Measurements from ENCODE around the gene SIN3B. TPM values are rescaled to one million over a fixed set of nuclear protein-coding genes. Genes with fewer than 3 reads are reported as not detected.
A peak's percentile ranks its signal among the peaks of the same experiment; 100 is the strongest.

SIN3B gene
- total RNA-seq, 1 experiment from 2014 or later, result 83.8 TPM

GRCh38 chr19:16928351-16928750, 99.2 kb downstream of the SIN3B start:
- BruUV-seq (replicated peaks), result no TSS peak
- no peak overlapping the region for H3K4me2 ChIP-seq
- no peak overlapping the region for H2AFZ ChIP-seq
- CTCF ChIA-PET, result interaction anchor here (0.6 kb wide), 1 partner anchor 530 kb away, joined by 5 read pairs; no protein-coding TSS in a partner anchor
- intact Hi-C loops (cut with micrococcal nuclease; ENCODE audit: unreplicated experiment), result no loop called here
- peaks cover 1% of the 10 kb centered on the region; the same call in 1 of the 2 replicates for H3K36me3 ChIP-seq (ENCODE audit: low read depth)
- H3K9me2 ChIP-seq (ENCODE audit: insufficient read depth), result no peaks in the 10 kb centered on the region
- H3F3A ChIP-seq (ENCODE audit: insufficient read depth, low read depth), result no peaks in the 10 kb centered on the region; the same call in 1 of the 2 replicates
- H3K27me3 ChIP-seq (ENCODE audit: insufficient read depth, low read depth), result no peaks in the 10 kb centered on the region
- H3K9me3 ChIP-seq (ENCODE audit: insufficient read depth, low read depth), result 0 out of 2 replicates have a peak, but pooled peaks cover under 1% of the 10 kb centered on the region
- no peaks in the 10 kb centered on the region for H3K79me2 ChIP-seq (ENCODE audit: low read depth)
- POLR2A ChIA-PET (ENCODE audit: unreplicated experiment), result no interaction called here
- H3K27ac ChIP-seq, result no peak overlapping the region
- TF ChIP-seq EZH2 (IDR thresholded peaks at IDR 0.05; ENCODE audit: low read depth), result no peak
- no peak for TF ChIP-seq CTCF (conservative IDR thresholded peaks at IDR 0.05)
- H3K4me1 ChIP-seq (replicated peaks; ENCODE audit: insufficient read depth), result no peaks in the 10 kb centered on the region
- no peak overlapping the region for H3K4me3 ChIP-seq
- no peaks in the 10 kb centered on the region for H4K20me1 ChIP-seq (ENCODE audit: insufficient read depth)
- no peak for DNase-seq

- Histone ChIP-seq H3K4me1 (replicated peaks; ENCODE audit: insufficient read depth) (no peaks in the 10 kb centered on the region), H3K9me2 (ENCODE audit: insufficient read depth) (no peaks in the 10 kb centered on the region), H3K27ac (no peak overlapping the region), H3K27me3 (ENCODE audit: insufficient read depth, low read depth) (no peaks in the 10 kb centered on the region), H3K4me3 (no peak overlapping the region), H4K20me1 (ENCODE audit: insufficient read depth) (no peaks in the 10 kb centered on the region), H3K79me2 (ENCODE audit: low read depth) (no peaks in the 10 kb centered on the region), H2AFZ (no peak overlapping the region), H3K4me2 (no peak overlapping the region), H3K9me3 (ENCODE audit: insufficient read depth, low read depth) (0 out of 2 replicates have a peak, but pooled peaks cover 6% of the 10 kb centered on the region), H3K36me3 (ENCODE audit: low read depth) (peaks cover 7% of the 10 kb centered on the region; the same call in 1 of the 2 replicates), H3F3A (ENCODE audit: insufficient read depth, low read depth) (no peaks in the 10 kb centered on the region)
- CTCF ChIA-PET, result no interaction called here
- DNase-seq, result peak in 1 of 2 experiments; percentile 25
- no TSS peak for BruUV-seq (replicated peaks)
- intact Hi-C loops (cut with micrococcal nuclease; ENCODE audit: unreplicated experiment), result no loop called here
- TF ChIP-seq EZH2 (IDR thresholded peaks at IDR 0.05; ENCODE audit: low read depth) (no peak), CTCF (conservative IDR thresholded peaks at IDR 0.05) (no peak)
- POLR2A ChIA-PET (ENCODE audit: unreplicated experiment), result no interaction called here
Observed at GRCh38 chr19:16928916-16929315, 99.7 kb downstream of the SIN3B start.

Other genes starting within 250 kb of the SIN3B start
- gene MED26, start 201.2 kb upstream of the SIN3B start, total RNA-seq (2021), result 11.9 and 13.0 TPM in 2 replicates
- 69.7 and 72.9 TPM in 2 replicates for gene SMIM7, start 169.3 kb upstream of the SIN3B start, total RNA-seq (2021)
- 14.2 and 16.0 TPM in 2 replicates for gene TMEM38A, start 168.3 kb upstream of the SIN3B start, total RNA-seq (2021)
- 3.0 and 5.0 TPM in 2 replicates for gene NWD1, start 109.6 kb upstream of the SIN3B start, total RNA-seq (2021)
- gene F2RL3, start 59.6 kb downstream of the SIN3B start, total RNA-seq (2021), result not detected in 2 replicates
- 23.7 and 25.8 TPM in 2 replicates for gene CPAMD8, start 197.4 kb downstream of the SIN3B start, total RNA-seq (2021)
- gene HAUS8, start 246.1 kb downstream of the SIN3B start, total RNA-seq (2021), result 26.5 and 30.8 TPM in 2 replicates
- 81.2 and 103 TPM in 2 replicates for gene MYO9B, start 246.4 kb downstream of the SIN3B start, total RNA-seq (2021)